Right lobe of liver (tissue), 6 donors: Measurements from ENCODE around the gene CTTN. TPM values are rescaled to one million over a fixed set of nuclear protein-coding genes. Genes with fewer than 3 reads are reported as not detected.

ENCODE experiments used
- ATAC-seq, 4 donors: fragments of 200-7000 bp; cut with Tn5 transposase; one replicate each; pipeline ENCODE4 v1.9.1; 2020; ENCODE audit warnings: mild to moderate bottlenecking in 4 of 4, moderate library complexity in 4 of 4
- DNase-seq, 3 donors: peaks; one replicate each; pipeline ENCODE4 v3.0.0-alpha.2; 2020
- H3K27ac ChIP-seq, 3 donors: fragments of 200-600 bp; one replicate each; pipeline ENCODE4 v1.8.0; 2022
- H3K27me3 ChIP-seq, 2 donors: fragments of 200-600 bp; one replicate each; pipeline ENCODE4 v1.8.0; 2022
- H3K36me3 ChIP-seq, 4 donors: fragments of 200-600 bp; sonication (generic) in 1 of 4; one replicate each; pipeline versions ENCODE4 v1.5.1 to v1.8.0; 2017 to 2022; ENCODE audit warnings: control low read depth in 1 of 4
- H3K4me1 ChIP-seq, 4 donors: fragments of 200-600 bp; sonication (generic) in 1 of 4; one replicate each; pipeline versions ENCODE4 v1.5.1 to v1.8.0; 2017 to 2022; ENCODE audit warnings: control low read depth in 1 of 4
- H3K4me3 ChIP-seq, 3 donors: fragments of 200-600 bp; one replicate each; pipeline ENCODE4 v1.8.0; 2022
- H3K9me3 ChIP-seq, 4 donors: fragments of 200-600 bp; sonication (generic) in 1 of 4; one replicate each; pipeline versions ENCODE4 v1.5.1 to v1.8.0; 2017 to 2022; ENCODE audit warnings: control low read depth in 1 of 4
- POLR2A ChIP-seq: fragments of 450-650 bp; IDR thresholded peaks from one replicate; pipeline ENCODE4 v1.6.1; 2017; ENCODE audit warnings: antibody characterized with exemption, mild to moderate bottlenecking
- WGBS: methylation state at CpG from one replicate; pipeline ENCODE4 v1.1.6; 2018; ENCODE audit warnings: low coverage, low lambda C conversion rate; ENCODE audit not compliant: insufficient coverage; ENCODE audit errors: missing lambda C conversion rate; 5-methylcytosine and 5-hydroxymethylcytosine counted together
- intact Hi-C, 2 donors: fragments of 100-400 bp; cut with DNase I; formaldehyde crosslinking; loops; one replicate each; pipeline versions ENCODE4 v1.11.2 to v1.14.1; 2022
- total RNA-seq, 6 experiments: library from RNA; depleted of rRNA in 2 of 6; stranded (reverse); fragments of >200 nt in 2 of 6; fragmentation: NEBNext Ultra II Directional in 3 of 6; extraction: Animal tissue kit (Norgen Biotek cat#: 25700) in 3 of 6; gene quantifications; one replicate each; pipeline versions ENCODE4 v1.1.0 to v1.2.4, GENCODE V29; 2016 to 2023
- TF ChIP-seq, protein P1 (sequence below), 4 donors: fragments of 200-600 bp in 3 of 4; fragments of 450-650 bp in 1 of 4; IDR thresholded peaks; one replicate each; pipeline versions ENCODE4 v1.5.1 to v1.8.0; 2016 to 2022; ENCODE audit warnings: antibody characterized with exemption in 4 of 4, mild to moderate bottlenecking in 2 of 4
- donor health status: DM: no; HTN: yes; CAD: no.
- donor health status: DM: no; HTN: no; CAD: no.
- donor health status: DM: no; HTN: no; CAD: no.
- donor health status: DM: no; HTN: yes; CAD: no.
- donor health status: DM: no; HTN: yes; CAD: no.

CTTN gene
- total RNA-seq, 6 experiments from 2014 or later, result 63.6 to 90.8 (median 78.5) TPM

- H3K27me3 ChIP-seq, result no peaks in the 10 kb centered on the region
- H3K4me3 ChIP-seq, result no peak overlapping the region
- WGBS, result 34% methylated on average over 2 of the region's 2 CpGs
- no peak for DNase-seq
- TF ChIP-seq POLR2A, result no peak
- TF ChIP-seq, protein P1, sequence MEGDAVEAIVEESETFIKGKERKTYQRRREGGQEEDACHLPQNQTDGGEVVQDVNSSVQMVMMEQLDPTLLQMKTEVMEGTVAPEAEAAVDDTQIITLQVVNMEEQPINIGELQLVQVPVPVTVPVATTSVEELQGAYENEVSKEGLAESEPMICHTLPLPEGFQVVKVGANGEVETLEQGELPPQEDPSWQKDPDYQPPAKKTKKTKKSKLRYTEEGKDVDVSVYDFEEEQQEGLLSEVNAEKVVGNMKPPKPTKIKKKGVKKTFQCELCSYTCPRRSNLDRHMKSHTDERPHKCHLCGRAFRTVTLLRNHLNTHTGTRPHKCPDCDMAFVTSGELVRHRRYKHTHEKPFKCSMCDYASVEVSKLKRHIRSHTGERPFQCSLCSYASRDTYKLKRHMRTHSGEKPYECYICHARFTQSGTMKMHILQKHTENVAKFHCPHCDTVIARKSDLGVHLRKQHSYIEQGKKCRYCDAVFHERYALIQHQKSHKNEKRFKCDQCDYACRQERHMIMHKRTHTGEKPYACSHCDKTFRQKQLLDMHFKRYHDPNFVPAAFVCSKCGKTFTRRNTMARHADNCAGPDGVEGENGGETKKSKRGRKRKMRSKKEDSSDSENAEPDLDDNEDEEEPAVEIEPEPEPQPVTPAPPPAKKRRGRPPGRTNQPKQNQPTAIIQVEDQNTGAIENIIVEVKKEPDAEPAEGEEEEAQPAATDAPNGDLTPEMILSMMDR (IDR thresholded peaks at IDR 0.05), result no peak
- H3K36me3 ChIP-seq, result no peaks in the 10 kb centered on the region
- H3K4me1 ChIP-seq, result no peaks in the 10 kb centered on the region
- no peak overlapping the region for H3K27ac ChIP-seq
- intact Hi-C loops, result loop anchor here in 1 of 2 donors (5.0 kb wide), 1 partner anchor 299 kb away; no protein-coding TSS in a partner anchor
- no peak for ATAC-seq
- no peaks in the 10 kb centered on the region for H3K9me3 ChIP-seq
Observed at GRCh38 chr11:70458736-70459135, 60.4 kb downstream of the CTTN start.

- no peak for TF ChIP-seq POLR2A
- TF ChIP-seq, protein P1 (IDR thresholded peaks at IDR 0.05), result no peak
- 75% methylated on average over 1 of the region's 4 CpGs for WGBS
- peak in 1 of 4 donors; percentile 13 for ATAC-seq
Observed at GRCh38 chr11:70460111-70460510, 61.8 kb downstream of the CTTN start.

GRCh38 chr11:70460964-70461363, 62.6 kb downstream of the CTTN start:
- no peaks in the 10 kb centered on the region for H3K4me1 ChIP-seq
- no peaks in the 10 kb centered on the region for H3K9me3 ChIP-seq
- intact Hi-C loops, result loop anchor here in 1 of 2 donors (10.0 kb wide), 1 partner anchor 304 kb away; no protein-coding TSS in a partner anchor
- 60% methylated on average over 1 of the region's 10 CpGs for WGBS
- DNase-seq (no peak), ATAC-seq (no peak)
- no peak for TF ChIP-seq POLR2A
- TF ChIP-seq, protein P1 (IDR thresholded peaks at IDR 0.05), result no peak
- no peaks in the 10 kb centered on the region for H3K36me3 ChIP-seq
- no peak overlapping the region for H3K27ac ChIP-seq
- no peaks in the 10 kb centered on the region for H3K27me3 ChIP-seq
- no peak overlapping the region for H3K4me3 ChIP-seq

More at GRCh38 chr11:70460111-70460510, 61.8 kb downstream of the CTTN start:
- no peak for DNase-seq
- Histone ChIP-seq H3K36me3 (no peaks in the 10 kb centered on the region), H3K9me3 (no peaks in the 10 kb centered on the region), H3K27me3 (no peaks in the 10 kb centered on the region), H3K27ac (no peak overlapping the region), H3K4me1 (no peaks in the 10 kb centered on the region), H3K4me3 (no peak overlapping the region)
- intact Hi-C loops, result loop anchor here in 1 of 2 donors (10.0 kb wide), 1 partner anchor 305 kb away; no protein-coding TSS in a partner anchor

DNA sequence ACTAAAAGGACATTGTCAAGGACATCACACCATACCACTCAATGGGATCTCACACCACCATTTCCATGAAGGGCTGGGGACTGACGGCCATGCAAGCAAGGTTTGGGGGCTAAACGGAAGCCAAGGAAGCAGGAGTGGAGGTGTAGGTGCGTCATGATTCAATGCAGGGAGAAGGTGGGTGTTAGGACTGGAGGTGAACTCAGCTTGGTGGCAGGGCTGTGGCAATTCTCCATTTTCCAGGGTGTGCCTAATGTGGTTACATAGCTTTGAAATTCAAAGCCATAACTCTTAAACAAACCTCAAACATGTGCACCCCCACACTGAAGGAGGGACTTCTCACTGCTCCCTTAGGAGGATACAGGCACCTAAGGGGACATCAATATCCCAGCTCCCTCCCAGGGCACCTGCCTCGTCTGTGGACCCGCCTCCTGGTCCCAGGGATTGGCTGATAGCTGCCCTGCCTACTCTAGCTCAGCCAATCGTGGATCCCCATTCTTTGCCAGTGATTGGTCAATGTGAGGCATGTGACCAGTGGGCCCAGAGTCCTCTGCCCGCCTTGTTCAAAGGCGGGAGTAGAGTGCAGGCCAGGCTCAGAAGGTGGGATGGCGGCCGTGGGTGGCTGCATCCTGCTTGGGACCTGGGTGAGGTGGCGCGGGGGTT, 64.6 kb downstream of the CTTN start:
- H3K27me3 ChIP-seq, result no peaks in the 10 kb centered on the region
- TF ChIP-seq, protein P1 (IDR thresholded peaks at IDR 0.05), result no peak
- no peak for TF ChIP-seq POLR2A
- intact Hi-C loops, result loop anchor here in 1 of 2 donors (10.0 kb wide), 1 partner anchor 302 kb away; no protein-coding TSS in a partner anchor
- no peak overlapping the region for H3K4me3 ChIP-seq
- no peaks in the 10 kb centered on the region for H3K4me1 ChIP-seq
- ATAC-seq (no peak), DNase-seq (no peak)
- H3K36me3 ChIP-seq, result no peaks in the 10 kb centered on the region
- H3K9me3 ChIP-seq, result no peaks in the 10 kb centered on the region
- WGBS, result 78% methylated on average over 3 of the region's 12 CpGs
- H3K27ac ChIP-seq, result no peak overlapping the region
